ENCODE measurements around the gene SERPINE3. TPM values are rescaled to one million over a fixed set of nuclear protein-coding genes. Genes with fewer than 3 reads are reported as not detected.
A peak's percentile ranks its signal among the peaks of the same experiment; 100 is the strongest.

Gene SERPINE3
- polyA plus RNA-seq (2012; ENCODE audit: insufficient read depth, insufficient read length): not detected

- no peak for DNase-seq (ENCODE audit: low read depth, low spot score)
- no peak within 1 kb of the TSS for H3K4me3 ChIP-seq (ENCODE audit: low read length)
Measured at GRCh38 chr13:51339354-51339753, at the start of gene SERPINE3. TSS of gene SERPINE3 (plus strand) at chr13:51339691. CDS start at chr13:51341092, 1,401 bp downstream.

GRCh38 chr13:51291341-51291740 is 48.1 kb upstream of the SERPINE3 start:
- no peak overlapping the region for H3K4me3 ChIP-seq (ENCODE audit: low read length)
- DNase-seq (ENCODE audit: low read depth, low spot score): no peak

GRCh38 chr13:51292000-51292565 is 47.4 kb upstream of the SERPINE3 start:
- DNase-seq (ENCODE audit: low read depth, low spot score): no peak
- H3K4me3 ChIP-seq (ENCODE audit: low read length): no peak overlapping the region

GRCh38 chr13:51297556-51297955 is 41.9 kb upstream of the SERPINE3 start:
- no peak overlapping the region for H3K4me3 ChIP-seq (ENCODE audit: low read length)
- DNase-seq (ENCODE audit: low read depth, low spot score): peak; percentile 16

GRCh38 chr13:51298812-51299211 is 40.7 kb upstream of the SERPINE3 start:
- no peak for DNase-seq (ENCODE audit: low read depth, low spot score)

GRCh38 chr13:51303063-51303552 is 36.4 kb upstream of the SERPINE3 start:
- H3K4me3 ChIP-seq (ENCODE audit: low read length): no peak overlapping the region
- no peak for DNase-seq (ENCODE audit: low read depth, low spot score)

More at GRCh38 chr13:51298812-51299211, 40.7 kb upstream of the SERPINE3 start:
- H3K4me3 ChIP-seq (ENCODE audit: low read length): no peak overlapping the region

GRCh38 chr13:51303882-51304281 is 35.6 kb upstream of the SERPINE3 start:
- no peak overlapping the region for H3K4me3 ChIP-seq (ENCODE audit: low read length)

GRCh38 chr13:51305271-51305967 is 34.1 kb upstream of the SERPINE3 start:
- H3K4me3 ChIP-seq (ENCODE audit: low read length): no peak overlapping the region
- DNase-seq (ENCODE audit: low read depth, low spot score): no peak

More at GRCh38 chr13:51303882-51304281, 35.6 kb upstream of the SERPINE3 start:
- no peak for DNase-seq (ENCODE audit: low read depth, low spot score)

GRCh38 chr13:51308781-51309180 is 30.7 kb upstream of the SERPINE3 start:
- DNase-seq (ENCODE audit: low read depth, low spot score): no peak
- no peak overlapping the region for H3K4me3 ChIP-seq (ENCODE audit: low read length)

GRCh38 chr13:51311231-51311630 is 28.3 kb upstream of the SERPINE3 start:
- no peak overlapping the region for H3K4me3 ChIP-seq (ENCODE audit: low read length)
- DNase-seq (ENCODE audit: low read depth, low spot score): no peak

GRCh38 chr13:51311957-51312520 is 27.5 kb upstream of the SERPINE3 start:
- DNase-seq (ENCODE audit: low read depth, low spot score): no peak
- H3K4me3 ChIP-seq (ENCODE audit: low read length): no peak overlapping the region

- H3K4me3 ChIP-seq (ENCODE audit: low read length): no peak overlapping the region
- no peak for DNase-seq (ENCODE audit: low read depth, low spot score)
Measured at GRCh38 chr13:51313619-51314018, 25.9 kb upstream of the SERPINE3 start.

- DNase-seq (ENCODE audit: low read depth, low spot score): no peak
- H3K4me3 ChIP-seq (ENCODE audit: low read length): no peak overlapping the region
Measured at GRCh38 chr13:51317262-51317661, 22.2 kb upstream of the SERPINE3 start.

- DNase-seq (ENCODE audit: low read depth, low spot score): no peak
- no peak overlapping the region for H3K4me3 ChIP-seq (ENCODE audit: low read length)
Measured at GRCh38 chr13:51318015-51318414, 21.5 kb upstream of the SERPINE3 start.

- H3K4me3 ChIP-seq (ENCODE audit: low read length): no peak overlapping the region
Measured at GRCh38 chr13:51318876-51319275, 20.6 kb upstream of the SERPINE3 start.

GRCh38 chr13:51321836-51322235 is 17.7 kb upstream of the SERPINE3 start:
- no peak overlapping the region for H3K4me3 ChIP-seq (ENCODE audit: low read length)
- no peak for DNase-seq (ENCODE audit: low read depth, low spot score)

More at GRCh38 chr13:51318876-51319275, 20.6 kb upstream of the SERPINE3 start:
- DNase-seq (ENCODE audit: low read depth, low spot score): no peak

- DNase-seq (ENCODE audit: low read depth, low spot score): no peak
Measured at GRCh38 chr13:51322826-51323225, 16.7 kb upstream of the SERPINE3 start.

GRCh38 chr13:51323824-51324511 is 15.5 kb upstream of the SERPINE3 start:
- no peak overlapping the region for H3K4me3 ChIP-seq (ENCODE audit: low read length)
- no peak for DNase-seq (ENCODE audit: low read depth, low spot score)

More at GRCh38 chr13:51322826-51323225, 16.7 kb upstream of the SERPINE3 start:
- no peak overlapping the region for H3K4me3 ChIP-seq (ENCODE audit: low read length)

- no peak overlapping the region for H3K4me3 ChIP-seq (ENCODE audit: low read length)
- no peak for DNase-seq (ENCODE audit: low read depth, low spot score)
Measured at GRCh38 chr13:51324714-51325420, 14.6 kb upstream of the SERPINE3 start.
